IPS-NIHi7 (cell line): ENCODE results near the gene PHKG1.
A peak's percentile ranks its signal among the peaks of the same experiment; 100 is the strongest.
"Not testable (repeated sequence)": the region's sequence is repeated elsewhere in the genome, so short reads cannot be mapped to it uniquely, and the experiment has no call there.

ENCODE experiments used
- DNase-seq: peaks from one replicate; pipeline ENCODE4 v3.0.0; 2012; ENCODE audit warnings: mixed read lengths; ENCODE audit errors: extremely low spot score

PHKG1 gene

DNA sequence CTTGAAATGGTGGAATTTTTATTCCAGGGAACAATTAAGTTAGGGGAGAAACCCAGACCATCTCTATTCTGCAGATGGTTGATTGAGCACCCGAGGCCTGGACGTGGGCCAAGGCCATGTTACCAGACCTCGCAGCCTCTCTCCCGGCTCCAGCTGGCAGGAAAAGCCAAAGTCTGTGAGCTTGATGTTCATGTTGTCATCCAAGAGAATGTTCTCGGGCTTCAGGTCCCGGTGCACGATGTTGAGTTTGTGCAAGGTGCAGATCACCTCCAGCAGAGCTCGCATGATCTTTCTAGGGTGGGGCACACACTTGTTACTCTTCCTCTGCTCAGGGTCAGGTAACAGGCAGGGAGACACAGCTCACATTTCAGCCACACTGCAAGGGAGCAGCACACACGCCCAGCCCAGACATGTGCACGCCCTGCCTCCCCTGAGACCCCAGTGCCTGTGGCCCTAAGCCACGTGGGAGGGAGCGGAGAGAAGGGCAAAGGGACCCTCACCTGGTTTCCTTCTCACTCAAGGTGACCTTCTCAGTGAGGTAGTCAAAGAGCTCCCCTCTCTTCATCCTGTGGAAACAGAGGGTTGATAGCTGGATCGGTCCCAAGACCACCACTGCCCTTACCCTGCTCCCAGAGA, 9.5 kb downstream of the PHKG1 start:
- DNase-seq: no peak

DNA sequence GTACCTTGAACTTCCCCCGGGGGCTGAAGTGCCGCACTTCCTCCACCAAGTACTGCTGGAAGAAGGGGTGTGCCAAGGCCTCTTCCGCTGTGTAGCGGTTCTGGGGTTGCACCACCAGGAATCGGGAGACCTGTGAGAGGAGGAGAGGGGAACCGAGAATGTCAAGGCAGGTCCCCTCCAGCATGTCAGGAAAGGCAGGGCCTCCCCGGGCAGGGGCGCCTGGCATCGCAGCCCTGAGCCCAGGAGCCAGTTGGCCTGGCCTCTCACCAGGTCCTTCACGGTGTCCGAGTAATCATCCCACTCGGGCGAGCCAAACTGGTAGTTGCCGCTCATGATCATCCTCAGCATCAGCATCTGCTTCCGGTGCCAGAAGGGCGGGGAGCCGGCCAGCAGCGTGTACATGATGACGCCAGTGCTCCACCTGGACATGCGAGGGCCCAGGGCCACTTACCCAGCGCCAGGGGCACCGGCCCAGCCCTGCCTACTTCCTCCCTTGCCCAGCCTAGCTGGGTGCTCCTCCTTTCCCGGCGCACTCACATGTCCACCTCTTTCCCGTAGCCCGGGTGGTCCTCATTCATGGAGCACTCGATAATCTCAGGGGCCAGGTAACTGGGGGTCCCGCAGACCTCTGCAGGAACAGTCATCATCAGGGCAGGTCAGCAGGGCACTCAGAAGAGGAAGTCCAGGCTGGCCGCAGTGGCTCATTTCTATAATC, 11.0 kb downstream of the PHKG1 start:
- DNase-seq: no peak

DNA sequence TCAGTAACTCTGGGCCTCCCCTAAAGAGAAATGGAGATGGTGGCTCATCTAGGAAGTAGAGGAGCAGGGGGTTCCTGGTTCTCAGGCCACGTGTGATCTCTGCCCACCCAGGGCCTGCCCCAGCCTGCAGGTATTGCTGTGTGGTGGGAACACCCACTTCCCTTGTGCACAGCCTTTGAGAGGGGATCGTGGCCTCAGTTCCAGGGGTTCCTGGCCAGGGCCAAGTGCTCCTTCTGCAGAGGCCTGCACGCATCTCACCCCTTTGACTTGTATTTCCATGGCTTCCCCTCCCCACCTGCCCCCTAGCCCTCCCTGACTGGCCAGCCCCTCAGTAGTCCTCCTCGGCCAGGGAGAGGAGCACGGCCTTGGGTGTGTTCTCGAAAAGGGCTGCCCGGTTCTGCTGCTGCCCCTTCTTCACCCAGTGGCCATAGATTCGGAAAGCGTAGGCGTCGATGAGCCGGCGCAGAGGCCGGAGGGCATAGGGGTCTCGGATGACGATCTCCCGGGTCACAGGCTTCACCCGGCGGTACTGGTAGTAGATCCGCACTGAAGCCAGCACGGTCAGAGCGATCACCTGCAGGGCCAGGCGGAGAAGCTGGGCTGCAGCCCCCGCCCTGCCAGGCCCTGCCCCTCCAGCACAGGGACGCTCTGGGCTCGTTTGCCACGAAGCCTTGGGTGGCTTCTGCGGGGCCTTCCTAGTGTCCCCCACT, 11.9 kb downstream of the PHKG1 start:
- not testable (repeated sequence) for DNase-seq

DNA sequence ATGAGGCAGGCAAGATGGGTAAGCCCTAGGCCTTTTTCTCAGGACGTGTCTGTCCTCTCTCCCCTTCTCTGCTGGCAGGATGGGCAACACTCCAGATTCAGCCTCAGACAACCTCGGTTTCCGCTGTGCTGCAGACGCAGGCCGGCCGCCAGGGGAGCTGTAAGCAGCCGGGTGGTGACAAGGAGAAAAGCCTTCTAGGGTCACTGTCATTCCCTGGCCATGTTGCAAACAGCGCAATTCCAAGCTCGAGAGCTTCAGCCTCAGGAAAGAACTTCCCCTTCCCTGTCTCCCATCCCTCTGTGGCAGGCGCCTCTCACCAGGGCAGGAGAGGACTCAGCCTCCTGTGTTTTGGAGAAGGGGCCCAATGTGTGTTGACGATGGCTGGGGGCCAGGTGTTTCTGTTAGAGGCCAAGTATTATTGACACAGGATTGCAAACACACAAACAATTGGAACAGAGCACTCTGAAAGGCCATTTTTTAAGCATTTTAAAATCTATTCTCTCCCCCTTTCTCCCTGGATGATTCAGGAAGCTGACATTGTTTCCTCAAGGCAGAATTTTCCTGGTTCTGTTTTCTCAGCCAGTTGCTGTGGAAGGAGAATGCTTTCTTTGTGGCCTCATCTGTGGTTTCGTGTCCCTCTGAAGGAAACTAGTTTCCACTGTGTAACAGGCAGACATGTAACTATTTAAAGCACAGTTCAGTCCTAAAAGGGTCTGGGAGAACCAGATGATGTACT, 13.1 kb downstream of the PHKG1 start:
- no peak for DNase-seq

DNA sequence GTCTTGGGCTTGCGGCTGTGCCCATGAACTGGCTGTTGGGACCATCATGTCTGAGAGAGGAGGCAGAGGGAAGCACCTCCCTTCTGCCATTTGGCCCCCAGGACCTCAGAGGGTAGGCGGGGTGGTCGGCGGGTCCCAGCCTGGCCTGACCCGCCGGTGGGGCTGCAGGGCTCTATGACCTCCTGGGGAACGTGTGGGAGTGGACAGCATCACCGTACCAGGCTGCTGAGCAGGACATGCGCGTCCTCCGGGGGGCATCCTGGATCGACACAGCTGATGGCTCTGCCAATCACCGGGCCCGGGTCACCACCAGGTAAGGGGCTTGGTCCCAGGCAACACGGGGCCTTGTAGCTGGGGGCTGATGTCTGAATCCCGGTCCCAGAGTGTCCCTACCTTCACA, 14.6 kb downstream of the PHKG1 start:
- no peak for DNase-seq

DNA sequence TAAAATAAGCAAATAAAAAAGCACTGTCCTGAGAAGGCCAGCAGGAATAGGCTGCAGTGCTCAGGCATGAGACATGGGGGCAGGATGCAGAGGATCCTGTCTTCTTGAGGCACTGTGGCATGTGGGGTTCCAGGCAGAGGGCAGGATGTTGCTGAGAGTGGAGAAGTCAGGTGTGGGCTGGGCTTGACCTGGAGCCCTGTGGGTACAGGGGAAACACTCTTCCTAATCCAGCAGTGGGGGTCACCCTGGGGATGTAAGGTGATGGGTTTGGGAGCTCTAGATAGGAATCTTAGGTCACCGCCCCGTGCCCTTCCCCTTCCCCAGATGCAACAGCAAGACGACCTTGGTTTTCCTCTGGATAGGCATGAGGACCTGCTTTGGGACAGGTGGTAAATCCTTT, 15.1 kb downstream of the PHKG1 start:
- no peak for DNase-seq

DNA sequence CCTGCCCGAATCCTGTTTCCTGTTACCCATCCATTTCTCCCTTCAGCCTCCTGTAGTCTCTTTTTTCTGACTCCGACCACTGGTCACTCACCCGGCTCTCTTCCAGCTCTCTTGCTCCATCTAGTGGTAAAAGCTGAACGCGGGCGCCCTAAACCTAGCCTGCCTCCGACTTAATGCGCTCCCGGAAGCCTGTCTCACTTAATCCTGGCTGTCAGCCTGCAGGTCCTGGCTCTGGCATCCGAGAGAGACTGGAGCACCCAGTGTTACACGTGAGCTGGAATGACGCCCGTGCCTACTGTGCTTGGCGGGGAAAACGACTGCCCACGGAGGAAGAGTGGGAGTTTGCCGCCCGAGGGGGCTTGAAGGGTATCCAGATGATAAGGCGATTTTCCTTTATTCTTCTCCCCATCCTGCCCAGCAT, 18.4 kb downstream of the PHKG1 start:
- DNase-seq: peak; percentile 88

DNA sequence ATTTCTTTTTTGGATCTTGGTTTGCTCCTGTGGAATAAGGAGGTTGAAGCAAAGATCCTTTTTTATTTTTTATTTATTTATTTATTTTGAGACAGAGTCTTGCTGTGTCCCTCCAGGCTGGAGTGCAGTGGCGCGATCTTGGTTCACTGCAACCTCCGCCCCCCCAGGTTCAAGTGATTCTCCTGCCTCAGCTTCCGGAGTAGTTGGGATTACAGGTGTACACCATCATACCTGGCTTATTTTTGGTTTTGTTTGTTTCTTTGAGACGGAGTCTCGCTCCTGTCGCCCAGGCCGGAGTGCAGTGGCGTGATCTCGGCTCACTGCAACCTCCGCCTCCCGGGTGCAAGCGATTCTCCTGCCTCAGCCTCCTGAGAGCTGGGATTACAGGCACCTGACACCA, 26.4 kb downstream of the PHKG1 start:
- not testable (repeated sequence) for DNase-seq

DNA sequence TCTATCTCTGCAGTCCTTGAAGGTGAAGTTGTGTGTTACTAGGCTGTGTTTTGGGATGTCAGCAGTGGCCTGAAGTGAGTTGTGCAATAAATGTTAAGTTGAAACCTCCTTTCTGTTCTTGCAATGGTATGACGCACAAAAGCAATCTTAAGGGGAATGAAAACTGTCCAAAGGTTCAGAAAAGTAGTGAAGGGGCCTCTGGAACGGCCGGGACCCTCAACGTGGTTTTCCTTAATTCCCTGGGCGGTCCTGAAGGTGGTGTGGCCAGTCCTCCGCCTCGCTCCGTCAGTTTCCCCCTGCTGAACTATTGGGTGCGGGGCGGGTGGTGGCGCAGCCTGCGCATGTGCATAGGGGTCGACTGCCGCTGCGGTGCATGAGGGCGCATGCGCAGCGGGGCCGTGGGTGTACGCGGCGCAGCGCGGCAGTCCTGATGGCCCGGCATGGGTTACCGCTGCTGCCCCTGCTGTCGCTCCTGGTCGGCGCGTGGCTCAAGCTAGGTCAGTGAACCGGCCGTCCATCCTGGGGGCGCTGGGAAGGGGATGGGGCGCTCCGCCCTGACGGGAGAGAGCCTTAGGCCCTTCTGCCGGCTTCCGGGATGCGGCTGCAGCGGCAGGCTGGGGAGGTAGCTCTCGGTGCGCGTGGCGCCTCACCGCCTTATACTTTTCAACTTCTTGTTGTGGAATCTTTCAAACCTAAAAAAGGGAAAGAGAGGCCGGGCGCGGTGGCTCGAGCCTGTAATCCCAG, 28.7 kb downstream of the PHKG1 start, which contains the start of gene SUMF2:
Gene SUMF2 (plus strand): TSS at position 405 of the 744 bp plus-strand sequence. CDS start 26 bp downstream, at position 431.
- peak; percentile 98 for DNase-seq

DNA sequence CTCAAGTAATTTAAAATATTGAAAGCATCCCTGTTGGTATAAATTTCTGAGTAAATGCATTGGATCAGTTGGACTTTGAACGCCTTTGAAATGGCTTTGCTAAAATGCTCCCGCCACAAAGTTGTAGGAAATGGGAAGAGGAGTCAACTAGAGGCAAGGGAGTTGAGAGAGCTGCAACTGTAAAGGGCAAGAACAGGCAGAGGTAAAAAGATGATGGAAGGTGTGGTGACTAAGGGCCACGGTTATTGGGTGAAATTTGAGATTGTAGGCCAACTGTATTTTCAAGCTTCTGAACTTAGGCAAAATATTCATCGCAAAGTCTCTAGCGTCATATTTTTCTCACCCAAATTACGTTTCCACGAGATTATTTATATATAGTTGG, 29.3 kb downstream of the PHKG1 start:
- DNase-seq: no peak

DNA sequence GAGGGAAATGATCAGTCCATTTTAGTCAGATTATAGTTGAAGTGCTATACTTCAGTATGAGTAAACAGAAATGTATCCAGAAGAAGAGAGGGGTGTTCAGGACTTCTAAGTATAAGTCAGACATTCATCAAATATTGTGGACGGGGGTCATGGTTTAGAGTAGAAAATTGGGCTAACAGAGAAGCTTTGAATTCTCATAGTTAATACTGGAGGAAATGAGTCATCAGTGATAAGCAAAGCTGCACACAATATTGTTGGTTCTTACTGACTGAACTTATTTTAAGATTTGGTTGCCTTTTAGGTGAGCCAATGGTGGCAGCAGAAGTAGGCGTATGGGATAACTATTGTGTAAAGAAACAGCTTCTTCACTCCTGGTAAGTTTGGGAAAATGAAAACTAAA, 30.4 kb downstream of the PHKG1 start:
- no peak for DNase-seq

DNA sequence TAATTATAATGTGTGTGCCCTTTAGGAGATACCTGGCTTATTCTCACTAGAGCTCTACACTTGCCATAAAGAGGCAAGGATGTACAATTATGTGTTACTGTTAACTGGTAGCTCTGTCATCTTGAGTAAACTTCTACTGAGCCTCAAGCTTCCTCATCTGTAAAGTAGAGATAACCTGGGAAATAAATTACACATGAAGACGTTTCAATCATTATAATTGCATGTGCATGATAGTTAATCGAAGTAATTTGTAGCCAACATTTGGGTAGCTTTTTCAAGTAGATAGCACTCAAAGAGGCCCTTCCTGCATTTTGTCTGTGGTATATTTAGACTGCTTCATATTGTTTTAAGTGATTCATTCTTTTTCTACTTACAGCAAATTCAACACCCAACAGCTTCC, 38.8 kb downstream of the PHKG1 start:
- DNase-seq: no peak

DNA sequence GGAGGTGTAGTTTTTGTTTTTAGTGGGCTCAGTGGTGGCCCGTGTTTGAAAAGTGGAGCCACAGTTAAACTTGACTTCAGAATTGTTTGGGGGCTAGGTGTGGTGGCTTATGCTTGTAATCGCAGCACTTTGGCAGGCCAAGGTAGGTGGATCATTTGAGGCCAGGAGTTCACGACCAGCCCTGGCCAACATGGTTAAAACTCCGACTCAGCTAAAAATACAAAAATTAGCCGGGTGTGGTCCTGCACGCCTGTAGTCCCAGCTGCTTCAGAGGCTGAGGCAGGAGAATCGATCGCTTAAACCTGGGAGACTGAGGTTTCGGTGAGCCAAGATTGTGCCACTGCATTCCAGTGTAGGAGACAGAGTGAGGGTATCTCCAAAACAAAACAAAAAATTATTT, 39.4 kb downstream of the PHKG1 start:
- DNase-seq: no peak

DNA sequence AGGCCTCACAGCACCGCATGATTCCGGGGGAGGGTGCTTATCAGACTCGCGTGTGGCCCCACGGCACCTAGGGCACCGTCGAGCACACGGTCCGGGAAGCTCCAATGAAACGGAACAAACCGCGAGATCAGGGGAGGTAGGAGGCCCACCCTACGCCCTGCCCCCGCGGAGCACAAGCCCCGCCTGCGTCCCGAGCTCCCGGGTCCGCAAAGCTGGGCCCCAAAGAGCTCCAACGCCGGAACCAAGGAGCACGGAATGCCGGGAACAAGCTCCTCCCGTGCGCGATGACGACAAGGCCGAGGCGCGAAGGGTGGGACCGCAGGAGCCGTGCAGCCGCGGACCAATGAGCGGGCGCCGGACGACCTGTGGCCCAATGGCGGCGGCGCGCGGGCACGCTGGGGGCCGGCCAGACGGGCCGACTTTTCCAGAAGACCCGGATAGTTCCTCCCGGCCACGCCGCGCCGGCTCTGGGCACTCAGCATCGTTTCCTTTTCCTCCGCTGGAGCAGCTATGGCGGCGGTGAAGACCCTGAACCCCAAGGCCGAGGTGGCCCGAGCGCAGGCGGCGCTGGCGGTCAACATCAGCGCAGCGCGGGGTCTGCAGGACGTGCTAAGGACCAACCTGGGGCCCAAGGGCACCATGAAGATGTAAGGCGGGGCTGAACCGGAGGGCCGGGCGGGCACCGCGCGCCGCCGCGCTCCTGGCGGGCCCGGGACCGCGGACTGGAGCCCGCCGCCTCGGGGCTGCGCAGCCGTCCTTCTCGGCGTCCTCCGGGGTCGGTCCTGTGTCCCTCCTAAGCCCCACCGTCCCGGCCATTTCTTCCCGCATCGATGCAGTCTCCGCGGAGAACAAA, 41.2 kb downstream of the PHKG1 start, which contains the start of the genes CCT6A and PSPH:
Gene CCT6A (plus strand): TSS at position 427 of the 853 bp plus-strand sequence. CDS start 84 bp downstream, at position 511.
Gene PSPH (minus strand): TSS at position 106 of the 853 bp plus-strand sequence. CDS start 30,232 bp downstream, outside the sequence.
- DNase-seq: peak; percentile 96

DNA sequence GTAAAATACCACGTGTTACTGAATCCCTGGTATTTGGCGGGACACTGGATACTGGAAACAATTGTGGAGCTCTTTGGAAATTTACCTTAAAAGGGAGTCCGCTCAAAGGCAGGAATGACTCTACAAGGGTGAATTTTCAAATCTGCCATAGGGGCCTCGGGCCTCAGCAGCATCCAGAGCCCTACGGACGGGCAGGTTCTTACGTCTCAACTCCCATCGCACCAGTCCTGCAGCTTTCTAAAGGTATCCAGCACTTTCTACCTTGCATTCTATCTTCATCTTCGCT, 41.8 kb downstream of the PHKG1 start:
- no peak for DNase-seq

DNA sequence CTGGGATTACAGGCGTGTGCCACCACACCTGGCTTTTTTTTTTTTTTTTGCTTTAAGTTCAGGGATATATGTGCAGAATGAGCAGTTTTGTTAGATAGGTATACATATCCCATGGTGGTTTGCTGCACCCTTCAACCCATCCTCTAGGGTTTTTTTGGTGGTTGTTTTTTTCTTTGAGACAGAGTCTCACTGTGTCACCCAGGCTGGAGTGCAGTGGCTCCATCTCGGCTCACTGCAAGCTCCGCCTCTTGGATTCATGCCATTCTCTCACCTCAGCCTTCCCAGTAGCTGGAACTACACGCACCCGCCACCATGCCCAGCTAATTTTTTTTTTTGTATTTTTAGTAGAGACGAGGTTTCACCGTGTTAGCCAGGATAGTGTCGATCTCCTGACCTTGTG, 44.0 kb downstream of the PHKG1 start:
- DNase-seq: not testable (repeated sequence)

DNA sequence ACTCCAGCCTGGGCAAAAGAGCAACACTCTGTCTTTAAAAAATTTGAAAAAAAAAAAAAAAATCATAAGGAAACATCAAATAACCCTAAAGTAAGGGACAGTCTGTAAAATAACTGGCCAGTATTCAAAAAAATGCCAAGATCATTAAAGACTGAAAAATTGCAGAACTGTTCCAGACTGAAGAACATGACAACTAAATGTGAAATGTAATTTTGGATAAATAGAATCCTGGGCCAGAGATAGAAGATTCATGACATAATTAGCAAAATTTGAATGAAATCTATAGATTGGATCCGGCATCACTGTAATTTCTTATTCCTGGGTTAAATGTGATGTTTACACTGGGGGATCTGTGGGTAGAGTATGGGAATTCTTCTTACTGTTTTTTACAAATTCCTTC, 44.5 kb downstream of the PHKG1 start:
- DNase-seq: no peak

DNA sequence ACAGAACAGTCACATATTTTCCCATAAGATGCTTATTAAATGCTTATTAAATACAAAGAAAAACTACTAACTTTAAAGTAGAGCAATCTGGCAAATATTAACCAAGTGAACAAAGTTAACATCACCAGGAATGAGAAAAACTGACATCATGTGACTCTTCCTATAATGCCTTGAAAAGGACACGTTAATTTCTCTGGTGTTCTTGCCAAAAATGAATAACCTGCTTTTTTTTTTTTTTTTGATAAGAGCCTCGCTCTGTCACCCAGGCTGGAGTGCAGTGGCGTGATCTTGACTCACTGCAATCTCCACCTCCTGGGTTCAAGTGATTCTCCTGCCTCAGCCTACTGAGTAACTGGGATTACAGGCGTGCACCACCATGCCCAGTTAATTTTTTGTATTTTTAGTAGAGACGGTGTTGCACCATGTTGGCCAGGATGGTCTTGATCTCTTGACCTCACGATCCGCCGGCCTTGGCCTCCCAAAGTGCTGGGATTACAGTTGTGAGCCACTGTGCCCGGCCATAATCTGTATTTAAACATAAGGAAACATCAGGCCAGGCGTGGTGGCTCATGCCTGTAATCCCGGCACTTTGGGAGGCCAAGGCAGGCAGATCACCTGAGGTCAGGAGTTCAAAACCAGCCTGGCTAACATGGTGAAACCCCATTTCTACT, 45.2 kb downstream of the PHKG1 start:
- not testable (repeated sequence) for DNase-seq

DNA sequence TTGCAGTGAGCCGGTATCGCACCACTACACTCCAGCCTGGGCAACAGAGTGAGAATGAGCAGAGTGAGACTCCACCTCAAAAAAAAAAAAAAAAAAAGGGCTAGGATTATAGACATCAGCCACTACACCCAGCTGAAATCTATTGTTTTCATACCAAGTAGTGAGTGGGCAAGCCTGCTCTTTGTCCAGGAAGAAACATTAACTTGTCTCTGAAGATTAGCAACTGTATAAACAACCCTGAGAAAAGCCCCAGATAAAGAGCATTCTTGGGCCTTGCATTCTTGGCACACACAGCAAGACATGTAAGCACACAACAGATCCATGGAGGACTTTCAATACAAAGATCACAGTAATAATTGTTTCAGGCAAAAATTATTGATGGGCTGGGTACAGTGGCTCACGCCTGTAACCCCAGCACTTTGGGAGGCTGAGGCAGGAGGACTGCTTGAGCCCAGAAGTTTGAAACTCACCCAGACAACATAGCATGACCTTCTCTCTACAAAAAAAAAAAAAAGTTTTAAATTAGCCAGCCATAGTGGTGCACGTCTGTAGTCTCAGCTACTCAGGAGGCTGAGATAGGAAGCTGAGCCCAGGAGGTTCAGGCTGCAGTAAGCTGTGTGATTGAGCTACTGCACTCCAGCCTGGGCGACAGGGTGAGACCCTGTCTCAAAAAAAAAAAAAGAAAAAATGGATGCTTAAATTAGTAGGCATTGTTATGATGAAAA, 45.9 kb downstream of the PHKG1 start:
- DNase-seq: no peak
